LNCaP clone FGC (cell line): ENCODE measurements around the gene KCTD7.
"Not testable (repeated sequence)": the region's sequence is repeated elsewhere in the genome, so short reads cannot be mapped to it uniquely, and the experiment has no call there.

Experiments used
- DNase-seq: peaks from one replicate; pipeline ENCODE4 v3.0.0-alpha.2; 2011; ENCODE audit warnings: low read depth
- H3K4me3 ChIP-seq: 2 replicates; pipeline ENCODE4 v1.5.1; 2011; ENCODE audit warnings: mild to moderate bottlenecking, low read depth, low read length, control low read depth
- TF ChIP-seq, protein P1 (sequence below): IDR thresholded peaks from 2 replicates; pipeline ENCODE4 v1.5.1; 2012; ENCODE audit warnings: mild to moderate bottlenecking; ENCODE audit not compliant: control insufficient read depth, insufficient read depth; ENCODE audit errors: extremely low read depth

Gene KCTD7

DNA sequence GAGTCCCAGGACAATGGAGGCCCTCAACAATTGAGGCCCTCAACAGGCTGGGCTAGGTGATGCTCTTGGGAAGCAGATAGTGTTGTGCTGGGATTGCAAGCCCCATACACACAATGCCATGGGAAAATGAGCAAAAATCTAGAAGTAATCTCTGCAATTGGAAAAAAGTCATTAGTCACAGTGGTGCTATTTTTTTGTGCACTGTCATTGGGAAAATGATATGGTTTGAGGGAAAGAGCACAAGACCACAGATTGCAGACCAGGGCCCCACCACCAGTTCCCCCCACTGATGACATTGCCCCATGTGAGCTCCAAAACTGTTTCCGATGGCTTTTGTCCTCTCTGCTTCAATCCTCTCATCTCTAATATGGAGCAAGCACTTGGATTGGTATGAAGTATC is 1.9 kb downstream of the KCTD7 start:
- H3K4me3 ChIP-seq, result no peak overlapping the region
- TF ChIP-seq, protein P1, sequence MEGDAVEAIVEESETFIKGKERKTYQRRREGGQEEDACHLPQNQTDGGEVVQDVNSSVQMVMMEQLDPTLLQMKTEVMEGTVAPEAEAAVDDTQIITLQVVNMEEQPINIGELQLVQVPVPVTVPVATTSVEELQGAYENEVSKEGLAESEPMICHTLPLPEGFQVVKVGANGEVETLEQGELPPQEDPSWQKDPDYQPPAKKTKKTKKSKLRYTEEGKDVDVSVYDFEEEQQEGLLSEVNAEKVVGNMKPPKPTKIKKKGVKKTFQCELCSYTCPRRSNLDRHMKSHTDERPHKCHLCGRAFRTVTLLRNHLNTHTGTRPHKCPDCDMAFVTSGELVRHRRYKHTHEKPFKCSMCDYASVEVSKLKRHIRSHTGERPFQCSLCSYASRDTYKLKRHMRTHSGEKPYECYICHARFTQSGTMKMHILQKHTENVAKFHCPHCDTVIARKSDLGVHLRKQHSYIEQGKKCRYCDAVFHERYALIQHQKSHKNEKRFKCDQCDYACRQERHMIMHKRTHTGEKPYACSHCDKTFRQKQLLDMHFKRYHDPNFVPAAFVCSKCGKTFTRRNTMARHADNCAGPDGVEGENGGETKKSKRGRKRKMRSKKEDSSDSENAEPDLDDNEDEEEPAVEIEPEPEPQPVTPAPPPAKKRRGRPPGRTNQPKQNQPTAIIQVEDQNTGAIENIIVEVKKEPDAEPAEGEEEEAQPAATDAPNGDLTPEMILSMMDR, result no peak
- no peak for DNase-seq

- H3K4me3 ChIP-seq, result no peak overlapping the region
- no peak for DNase-seq
- TF ChIP-seq, protein P1, result no peak
Observed at GRCh38 chr7:66631471-66631870, 2.8 kb downstream of the KCTD7 start.

GRCh38 chr7:66634816-66635215 is 6.1 kb downstream of the KCTD7 start:
- H3K4me3 ChIP-seq, result no peak overlapping the region
- no peak for DNase-seq
- TF ChIP-seq, protein P1, result no peak

DNA sequence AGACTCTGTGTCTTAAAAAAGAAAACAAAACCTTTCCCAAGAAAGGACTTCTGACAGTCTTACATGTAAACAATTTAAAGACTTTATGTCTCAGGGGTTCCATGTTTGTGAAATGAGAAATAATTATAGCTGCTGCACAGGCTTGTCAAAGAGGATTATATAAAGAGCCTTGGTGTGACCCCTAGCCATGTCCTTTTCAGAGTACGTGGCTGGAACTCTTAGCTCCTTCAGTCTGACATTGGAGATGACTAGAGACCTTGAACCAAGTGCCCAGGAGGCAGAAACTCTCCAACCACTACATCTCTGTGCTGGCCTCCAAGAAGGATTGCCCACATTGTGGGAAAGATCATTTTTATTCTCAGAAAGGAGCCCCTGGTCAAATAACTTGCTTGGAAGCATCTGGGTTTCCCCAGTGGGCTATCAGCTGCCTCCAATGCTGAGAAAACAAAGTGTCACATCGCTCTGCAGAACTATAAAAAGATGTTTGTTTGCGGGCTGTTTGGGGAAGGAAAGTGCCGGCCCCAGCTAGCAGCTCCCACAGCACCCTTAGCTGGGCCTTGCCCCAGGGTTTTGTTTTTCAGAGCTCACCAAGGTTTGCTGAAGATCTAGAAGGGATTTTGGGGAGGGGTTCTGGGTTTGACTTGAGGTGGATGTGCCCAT is 6.8 kb downstream of the KCTD7 start:
- H3K4me3 ChIP-seq, DNase-seq: not testable (repeated sequence)

GRCh38 chr7:66635982-66636546 is 7.4 kb downstream of the KCTD7 start:
- DNase-seq, result not testable (repeated sequence)

DNA sequence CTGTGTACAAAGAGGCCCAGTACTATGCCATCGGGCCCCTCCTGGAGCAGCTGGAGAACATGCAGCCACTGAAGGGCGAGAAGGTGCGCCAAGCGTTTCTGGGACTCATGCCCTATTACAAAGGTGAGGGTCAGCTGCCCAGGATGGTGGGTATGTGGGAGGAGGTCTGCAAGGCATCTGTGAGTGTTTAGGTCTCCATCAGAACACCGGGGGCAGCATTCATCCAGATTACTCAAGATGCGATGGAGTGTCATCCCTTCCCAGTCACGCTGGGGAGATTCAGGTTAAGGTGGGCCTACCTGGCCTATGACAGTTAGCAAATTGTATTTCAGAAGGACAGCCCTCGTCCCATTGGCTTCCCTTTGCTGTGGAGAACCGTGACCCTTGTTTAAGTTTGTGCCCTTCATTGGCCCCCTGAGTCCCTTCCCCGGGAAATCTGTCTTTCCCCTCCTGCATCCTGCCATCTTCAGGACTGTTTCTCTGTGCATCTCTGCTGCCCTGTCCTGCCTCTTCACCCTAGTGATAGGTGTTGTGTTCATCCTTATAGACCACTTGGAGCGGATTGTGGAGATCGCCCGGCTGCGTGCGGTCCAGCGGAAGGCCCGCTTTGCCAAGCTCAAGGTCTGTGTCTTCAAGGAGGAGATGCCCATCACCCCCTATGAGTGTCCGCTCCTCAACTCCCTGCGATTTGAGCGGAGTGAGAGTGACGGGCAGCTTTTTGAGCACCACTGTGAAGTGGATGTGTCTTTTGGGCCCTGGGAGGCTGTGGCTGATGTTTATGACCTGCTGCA is 9.8 kb downstream of the KCTD7 start:
- H3K4me3 ChIP-seq, result no peak overlapping the region
- TF ChIP-seq, protein P1, result no peak
- no peak for DNase-seq

More at GRCh38 chr7:66635982-66636546, 7.4 kb downstream of the KCTD7 start:
- not testable (repeated sequence) for H3K4me3 ChIP-seq

DNA sequence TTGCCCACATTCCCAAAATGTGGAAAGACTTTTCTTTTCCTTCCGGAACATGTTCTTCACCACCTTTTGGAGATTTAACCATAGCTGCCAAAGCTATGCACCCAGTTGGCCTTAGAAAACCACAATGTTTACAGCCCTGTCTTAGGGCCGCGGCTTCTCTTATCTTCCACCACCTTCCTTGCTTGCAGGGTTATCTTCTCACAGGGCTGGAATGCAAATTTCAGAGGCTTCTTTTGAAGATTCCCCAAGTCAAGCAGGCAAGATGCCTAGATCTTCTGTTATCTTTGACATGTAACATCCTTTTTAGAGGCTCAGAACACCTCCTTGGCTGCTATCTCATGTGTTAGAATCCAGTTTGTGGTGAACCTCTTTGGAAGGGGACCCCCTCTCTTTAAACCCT is 11.1 kb downstream of the KCTD7 start:
- TF ChIP-seq, protein P1, result no peak
- H3K4me3 ChIP-seq, result no peak overlapping the region

More for the DNA sequence above, 11.1 kb downstream of the KCTD7 start:
- no peak for DNase-seq
